Activated CD4-positive, alpha-beta T cell treated with anti-CD3 and anti-CD28 coated beads, Interleukin-2, Interleukin-6, amounts not matched to agents 100 ng/mL and 50 ng/mL, durations not matched to agents 16 hours and 8 hours (primary cell): Measurements from ENCODE around the gene ZNF430.
A peak's percentile ranks its signal among the peaks of the same experiment; 100 is the strongest.
"Not testable (repeated sequence)": the region's sequence is repeated elsewhere in the genome, so short reads cannot be mapped to it uniquely, and the experiment has no call there.

Experiments
- DNase-seq: peaks from one replicate; pipeline ENCODE4 v3.0.0-alpha.2; 2020

ZNF430 gene

GRCh38 chr19:21020298-21021227 is at the start of gene ZNF430:
Gene ZNF430 (plus strand): TSS chr19:21020657. CDS start chr19:21020801, 144 bp downstream.
- DNase-seq: peak; percentile 98

GRCh38 chr19:20992788-20993187 is 27.7 kb upstream of the ZNF430 start:
- DNase-seq: not testable (repeated sequence)

GRCh38 chr19:20999731-21000352 is 20.6 kb upstream of the ZNF430 start:
- peak; percentile 93 for DNase-seq

GRCh38 chr19:21021238-21021637 is 781 bp downstream of the ZNF430 start:
- DNase-seq: peak; percentile 4

- peak; percentile 64 for DNase-seq
These were observed 2.5 kb downstream of the ZNF430 start for GRCh38 chr19:21022996-21023395.

GRCh38 chr19:21023901-21024300 is 3.4 kb downstream of the ZNF430 start:
- DNase-seq: peak; percentile 34

GRCh38 chr19:21028969-21029268 is 8.5 kb downstream of the ZNF430 start:
- DNase-seq: peak; percentile 15

GRCh38 chr19:21045028-21045427 is 24.6 kb downstream of the ZNF430 start:
- DNase-seq: no peak

- DNase-seq: no peak
These were observed 26.0 kb downstream of the ZNF430 start for GRCh38 chr19:21046489-21046888.

GRCh38 chr19:21047716-21048115 is 27.3 kb downstream of the ZNF430 start:
- DNase-seq: no peak

- DNase-seq: no peak
These were observed 32.4 kb downstream of the ZNF430 start for GRCh38 chr19:21052902-21053301.

GRCh38 chr19:21065336-21065735 is 44.9 kb downstream of the ZNF430 start:
- DNase-seq: no peak

GRCh38 chr19:21082011-21082975 is 61.8 kb downstream of the ZNF430 start, which contains the start of gene ZNF714:
Gene ZNF714 (plus strand): TSS chr19:21082203. CDS start chr19:21098269, 16,066 bp downstream.
- DNase-seq: peak; percentile 90

- peak; percentile 43 for DNase-seq
These were observed 63.9 kb downstream of the ZNF430 start for GRCh38 chr19:21084343-21084742.

- DNase-seq: no peak
These were observed 67.4 kb downstream of the ZNF430 start for GRCh38 chr19:21087871-21088270.

GRCh38 chr19:21092109-21092508 is 71.7 kb downstream of the ZNF430 start:
- no peak for DNase-seq

GRCh38 chr19:21094347-21095025 is 74.0 kb downstream of the ZNF430 start:
- DNase-seq: no peak

GRCh38 chr19:21098291-21098690 is 77.8 kb downstream of the ZNF430 start:
- no peak for DNase-seq

- peak; percentile 28 for DNase-seq
These were observed 81.2 kb downstream of the ZNF430 start for GRCh38 chr19:21101521-21102242.

- no peak for DNase-seq
These were observed 88.7 kb downstream of the ZNF430 start for GRCh38 chr19:21109116-21109515.
